DMS114 treated with DMSO at 0.1 percent for 48 hours (cell line): ENCODE data around the gene FLT1.

Experiments used
- DNase-seq: peaks from one replicate; lab custom pipeline; 2025; ENCODE audit not compliant: unreplicated experiment; lab: John Stamatoyannopoulos, UW

FLT1 gene

GRCh38 chr13:28527629-28528028 lies 32.7 kb upstream of the FLT1 start:
- no peak for DNase-seq

DNA sequence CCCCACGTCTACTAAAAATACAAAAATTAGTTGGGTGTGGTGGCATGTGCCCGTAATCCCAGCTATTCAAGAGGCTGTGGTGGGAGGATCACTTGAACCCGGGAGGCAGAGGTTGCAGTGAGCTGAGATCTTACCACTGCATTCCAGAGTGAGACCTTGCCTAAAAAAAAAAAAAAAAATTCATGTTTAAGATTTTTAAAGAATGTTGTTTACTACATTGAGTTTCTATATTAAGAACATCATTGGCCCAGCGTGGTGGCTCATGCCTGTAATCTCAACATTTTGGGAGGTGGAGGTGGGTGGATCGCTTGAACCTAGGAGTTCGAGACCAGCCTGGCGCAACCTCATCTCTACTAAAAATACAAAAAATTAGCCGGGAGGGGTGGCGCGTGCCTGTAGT lies 31.9 kb upstream of the FLT1 start:
- DNase-seq = no peak

GRCh38 chr13:28522871-28523270 lies 27.9 kb upstream of the FLT1 start:
- no peak for DNase-seq

DNA sequence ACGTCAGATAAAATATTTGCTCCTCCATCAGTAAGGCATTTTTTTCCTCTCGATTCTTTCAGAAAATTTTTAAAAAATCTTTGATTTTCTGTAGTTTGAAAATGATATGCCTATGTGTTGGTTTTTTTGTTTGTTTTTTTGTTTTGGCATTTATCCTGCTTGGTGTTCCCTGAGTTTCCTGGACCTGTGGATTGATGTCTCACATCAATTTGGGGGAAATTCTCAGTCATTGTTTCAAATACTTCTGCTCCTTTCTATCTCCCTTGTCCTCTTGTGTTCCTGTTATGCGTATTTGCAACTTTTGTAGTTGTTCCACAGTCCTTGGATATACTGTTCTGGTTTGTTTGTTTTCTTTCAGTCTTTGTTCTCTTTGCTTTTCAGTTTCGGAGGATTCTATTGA lies 18.8 kb upstream of the FLT1 start:
- DNase-seq = no peak

GRCh38 chr13:28510542-28510941 lies 15.6 kb upstream of the FLT1 start:
- no peak for DNase-seq

DNA sequence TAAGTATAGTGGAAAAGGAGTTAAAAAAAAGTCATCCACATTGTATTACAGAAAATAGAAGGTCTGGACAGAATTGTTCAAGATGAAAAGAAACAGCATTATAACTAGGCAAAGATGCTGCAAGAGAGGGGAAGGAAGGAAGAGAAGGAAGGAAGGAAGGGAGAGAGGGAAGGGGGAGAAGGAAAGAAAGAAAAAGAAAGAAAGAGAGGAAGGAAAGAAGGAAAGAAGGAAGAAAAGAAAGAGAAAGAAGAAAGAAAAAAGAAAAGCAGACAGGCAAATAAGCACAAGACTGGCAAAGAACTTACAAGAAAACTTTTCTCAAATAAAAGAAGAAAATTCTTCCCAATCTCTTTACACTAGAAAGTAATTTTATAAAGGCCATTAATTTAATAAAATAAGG lies 15.1 kb upstream of the FLT1 start:
- no peak for DNase-seq

DNA sequence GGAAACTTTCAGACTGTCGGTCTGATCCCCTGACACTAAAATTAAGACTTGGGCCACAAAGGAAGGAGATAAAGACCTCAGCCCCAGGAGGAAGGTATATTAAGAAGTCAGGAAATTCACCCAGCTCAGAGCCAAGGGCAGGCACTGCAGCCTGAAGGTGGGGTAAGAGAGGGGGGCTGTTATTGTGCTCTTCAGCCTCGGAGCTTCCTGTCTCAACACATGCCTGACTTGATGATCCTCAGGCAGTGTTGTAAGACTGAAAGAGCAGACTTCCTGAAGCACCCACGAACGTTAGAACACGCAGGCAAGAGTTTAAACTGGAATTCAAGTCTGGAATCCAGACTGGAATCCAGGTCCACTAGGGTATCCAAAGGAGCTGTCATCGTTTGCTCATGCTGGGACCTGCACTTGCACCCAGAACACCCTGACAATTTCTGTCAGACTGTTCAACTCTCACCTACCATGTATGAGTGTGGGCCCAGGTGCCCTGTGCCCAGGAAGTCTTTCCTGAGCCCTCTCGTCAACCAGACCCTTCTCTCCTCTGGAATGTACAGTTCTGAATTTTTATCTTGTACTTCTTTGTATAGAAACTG lies 10.7 kb upstream of the FLT1 start:
- DNase-seq = no peak

- DNase-seq = no peak
Measured at GRCh38 chr13:28503182-28503967, 8.4 kb upstream of the FLT1 start.

GRCh38 chr13:28501547-28501946 lies 6.6 kb upstream of the FLT1 start:
- DNase-seq = no peak

DNA sequence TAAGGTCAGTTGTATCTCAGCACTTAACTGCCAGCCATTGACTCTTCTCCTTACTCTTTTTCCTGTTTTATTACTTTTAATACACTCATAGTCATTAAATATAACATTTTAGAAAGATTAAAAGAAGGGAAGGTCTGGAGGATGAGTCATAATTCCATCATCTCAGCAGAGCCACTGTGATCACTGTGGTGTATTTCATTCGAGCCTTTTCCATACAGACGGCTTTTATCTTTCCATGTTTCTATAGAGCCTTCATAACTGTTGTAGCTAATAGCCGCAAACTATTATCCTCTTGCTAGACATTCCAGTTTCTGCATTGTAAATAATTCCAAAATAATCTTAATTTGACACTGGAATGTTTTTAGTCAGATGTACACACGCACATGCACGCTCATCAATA lies 4.7 kb upstream of the FLT1 start:
- no peak for DNase-seq

DNA sequence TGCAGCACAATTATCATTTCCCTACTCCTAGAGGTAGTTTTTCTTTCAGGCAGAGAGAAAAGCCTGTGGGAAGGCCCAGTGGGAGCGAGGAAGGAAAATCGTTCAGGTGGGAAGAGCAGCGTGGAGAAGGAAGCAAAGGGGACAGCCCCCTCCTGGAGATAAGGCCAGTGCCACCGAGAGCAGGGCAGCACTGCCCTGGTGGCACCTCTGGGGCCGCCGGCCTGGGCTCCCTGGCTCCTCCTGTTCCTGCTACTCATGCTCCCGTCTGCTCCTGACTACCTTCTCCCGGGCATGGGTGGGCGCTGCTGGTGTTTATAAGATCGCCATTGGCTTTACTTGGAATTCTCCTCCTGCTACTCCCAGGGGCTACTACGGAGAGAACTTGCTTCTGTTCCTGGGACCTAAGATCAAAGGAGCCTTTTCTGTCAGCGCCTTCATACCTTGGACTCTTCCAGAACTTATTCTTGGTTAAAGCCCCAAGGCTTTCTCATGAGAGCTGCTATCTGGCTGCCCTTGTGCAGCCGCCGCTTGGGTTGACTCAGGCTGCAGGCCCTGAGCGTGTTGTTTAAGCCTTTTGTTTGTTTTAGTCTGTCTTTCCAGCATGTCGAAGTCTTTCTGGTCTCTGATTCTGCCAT lies 3.7 kb upstream of the FLT1 start:
- no peak for DNase-seq

DNA sequence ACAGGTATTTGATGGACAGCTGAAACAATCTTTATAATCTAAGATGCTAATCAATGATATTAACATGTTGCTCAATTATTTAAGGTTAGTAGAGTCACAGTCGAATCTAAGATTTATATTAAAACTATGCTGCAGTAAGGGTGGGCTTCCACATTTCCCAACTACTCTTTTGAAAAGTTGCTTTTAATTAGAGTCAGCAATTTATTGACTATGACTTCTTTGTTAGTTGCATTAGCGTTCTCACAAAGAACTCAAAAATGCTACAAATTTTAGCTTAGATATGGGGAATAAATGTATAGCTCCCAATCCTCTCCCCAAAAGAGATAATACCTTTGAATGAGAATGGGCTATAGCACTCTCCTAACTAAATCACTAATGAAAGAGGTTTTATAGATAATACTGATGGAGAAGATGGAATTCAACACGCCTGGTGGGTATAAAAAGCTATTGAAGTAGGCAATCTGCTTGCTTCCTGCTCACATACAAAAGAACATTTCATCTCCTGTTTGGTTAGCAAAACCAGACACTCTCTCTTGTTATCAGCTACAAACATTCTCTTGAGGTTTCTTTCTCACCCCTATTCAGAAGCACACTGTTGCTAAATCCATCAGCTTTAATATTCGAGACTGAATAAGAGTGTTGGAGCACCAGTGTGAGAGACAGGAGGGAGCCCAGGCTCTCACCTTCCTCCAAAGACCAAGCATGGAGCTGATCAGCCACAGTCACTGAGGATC lies 2.4 kb upstream of the FLT1 start:
- no peak for DNase-seq

GRCh38 chr13:28496188-28496564 lies 1.2 kb upstream of the FLT1 start:
- DNase-seq = no peak

DNA sequence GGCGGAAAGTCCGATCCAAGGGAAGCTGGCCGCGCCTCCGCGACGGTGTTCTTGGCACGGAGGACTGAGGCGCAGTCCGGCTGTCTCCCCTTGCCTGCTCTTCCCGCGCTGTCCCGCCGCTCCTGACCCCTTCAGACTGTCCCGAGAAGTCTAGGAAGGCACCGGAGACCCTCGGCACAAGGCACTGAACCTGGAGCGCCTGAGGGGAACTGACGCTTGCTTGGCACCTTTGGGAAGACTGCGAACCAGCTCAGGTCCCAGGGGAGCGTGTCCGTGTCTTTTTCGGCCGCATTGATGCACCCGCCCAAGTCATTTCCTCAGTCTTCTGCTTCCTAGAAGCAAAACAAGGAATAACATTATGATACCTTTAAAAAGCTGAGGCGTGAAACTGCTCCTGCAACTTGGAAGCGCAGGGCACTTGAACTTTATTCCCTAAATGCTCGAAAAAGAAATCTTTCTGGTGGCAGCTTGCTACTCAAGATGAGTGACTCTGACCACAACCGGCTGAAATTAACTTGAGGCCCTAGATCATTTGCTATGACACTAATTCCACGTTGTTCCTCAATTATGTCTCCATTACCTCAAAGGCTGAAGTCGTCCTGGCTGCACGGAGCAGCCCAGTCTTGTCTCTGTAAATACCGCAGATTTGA lies 735 bp upstream of the FLT1 start:
- DNase-seq = no peak

DNA sequence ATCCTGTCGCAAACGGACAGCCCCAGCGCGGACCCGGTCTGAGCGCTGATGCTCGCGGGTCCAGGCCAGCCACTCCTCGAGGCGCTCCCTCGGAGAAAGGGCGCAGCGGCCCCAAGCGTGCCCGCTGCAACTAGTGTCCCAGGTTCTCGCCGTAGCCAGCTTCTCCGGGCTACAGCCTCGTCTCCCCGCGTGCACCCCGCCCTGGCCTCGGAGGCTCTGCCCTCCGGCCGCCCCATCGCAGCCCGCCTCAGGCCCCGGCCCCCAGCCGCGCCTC lies 487 bp downstream of the FLT1 start:
- DNase-seq = no peak

GRCh38 chr13:28493740-28494503 lies 1.0 kb downstream of the FLT1 start:
- DNase-seq = no peak

DNA sequence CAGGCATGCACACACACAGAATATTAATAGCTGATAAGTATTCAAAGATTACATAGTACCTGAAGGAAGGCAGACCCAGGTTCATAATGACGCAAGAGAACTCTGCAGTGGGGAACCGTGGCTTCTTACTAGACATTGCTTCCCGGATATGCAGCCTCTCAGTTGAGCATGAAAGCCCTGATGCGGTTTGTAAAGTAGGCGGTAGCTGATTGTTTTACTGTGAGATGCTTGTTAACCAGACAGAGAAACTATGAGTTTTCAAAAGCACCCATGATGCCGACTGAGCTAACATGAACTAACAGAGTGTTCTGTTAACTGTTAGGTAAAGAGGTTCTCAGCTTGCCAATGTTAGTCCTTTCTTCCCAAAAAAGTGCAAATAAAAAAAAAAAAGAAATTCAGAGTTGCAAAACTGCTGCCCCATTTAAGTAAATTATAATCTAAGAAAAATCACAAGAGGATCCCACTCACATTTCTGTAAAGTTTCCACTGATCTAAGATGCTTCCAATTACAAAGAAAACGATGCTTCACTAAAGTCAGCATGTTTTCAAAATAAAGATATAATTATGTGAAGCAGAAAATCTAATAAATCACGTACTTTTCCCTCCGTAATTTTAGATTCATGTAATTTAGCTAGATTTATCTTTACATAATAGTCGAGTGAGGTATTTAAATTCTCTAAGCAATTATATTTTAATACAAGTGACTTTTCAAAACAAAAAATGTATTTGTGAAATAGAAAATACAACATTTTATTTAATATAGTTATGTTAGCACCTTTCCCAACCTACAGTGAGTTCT lies 2.2 kb downstream of the FLT1 start:
- no peak for DNase-seq

- DNase-seq = no peak
Measured at GRCh38 chr13:28490061-28490460, 4.9 kb downstream of the FLT1 start.

DNA sequence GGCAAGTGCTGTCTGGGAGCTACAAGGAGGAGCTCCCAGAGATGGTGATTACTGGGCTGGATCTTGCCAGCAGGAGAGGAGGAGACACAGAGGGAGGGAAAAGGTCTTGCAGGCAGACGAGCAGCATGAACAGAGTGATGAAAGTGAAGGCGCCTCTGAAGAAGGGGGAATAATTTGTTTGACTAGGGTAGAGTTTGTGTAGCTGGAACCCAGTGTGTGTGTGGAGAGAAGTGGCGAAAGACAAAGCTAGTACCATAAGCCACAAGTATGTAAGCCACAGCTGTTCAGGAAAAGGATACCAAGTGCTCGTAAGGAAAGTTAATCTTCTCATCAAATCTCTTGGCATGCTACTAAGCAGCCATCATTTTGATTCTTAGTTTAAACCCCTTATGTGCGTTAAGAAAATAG lies 5.4 kb downstream of the FLT1 start:
- DNase-seq = no peak

DNA sequence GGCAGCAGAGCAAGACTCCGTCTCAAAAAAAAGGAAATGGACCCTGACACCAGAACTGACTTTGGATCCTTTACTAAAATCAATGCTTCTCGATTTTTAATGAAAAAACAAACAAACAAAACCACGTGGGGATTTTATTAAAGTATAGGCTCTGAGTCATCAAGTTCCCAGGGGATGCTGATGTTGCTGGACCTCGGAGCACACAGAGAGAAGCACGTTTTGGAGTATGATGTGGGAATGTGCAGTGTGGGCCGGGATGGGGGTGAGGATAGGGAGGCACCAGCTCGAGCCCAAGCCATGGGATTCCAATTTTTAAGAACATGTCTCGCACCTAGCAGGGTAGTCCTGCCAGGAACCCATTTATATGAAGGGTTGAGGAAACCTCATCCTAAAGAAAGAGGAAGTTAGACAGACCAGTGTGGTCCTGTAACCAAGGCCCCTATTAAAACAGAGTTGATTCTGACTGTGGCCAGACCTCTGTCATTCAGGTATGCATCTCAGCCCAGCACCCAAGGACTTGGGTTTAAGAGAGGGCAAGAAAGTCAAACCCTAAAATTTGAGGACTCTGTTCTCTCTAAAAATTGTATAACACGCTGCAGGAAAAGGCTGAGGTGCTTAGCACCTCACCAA lies 6.4 kb downstream of the FLT1 start:
- DNase-seq = no peak
